Activated CD8-positive, alpha-beta memory T cell treated with anti-CD3 and anti-CD28 coated beads, Interleukin-2, amount 10 ng/mL, durations not matched to agents 7 days and 5 days (primary cell): ENCODE measurements around the gene SLC16A7. TPM values are rescaled to one million over a fixed set of nuclear protein-coding genes. Genes with fewer than 3 reads are reported as not detected.

Experiments
- ATAC-seq: fragments of 150-1000 bp; cut with Tn5 transposase; one replicate; pipeline ENCODE4 v1.10.0; 2021; ENCODE audit warnings: moderate library complexity
- CTCF ChIA-PET: fragments of 350-600 bp; sonication (Branson Sonifier 250); formaldehyde crosslinking; loops from one replicate; lab custom pipeline; 2021; ENCODE audit warnings: antibody characterized with exemption; lab: Charles Lee
- DNase-seq: peaks from one replicate; pipeline ENCODE4 v3.0.0-alpha.2; 2020
- H3K27ac Mint-ChIP-seq: one replicate; pipeline ENCODE4 v1.8.0; 2021; ENCODE audit warnings: mild to moderate bottlenecking, mixed read lengths
- H3K27me3 Mint-ChIP-seq: one replicate; pipeline ENCODE4 v1.8.0; 2021; ENCODE audit warnings: mixed read lengths
- H3K36me3 Mint-ChIP-seq: one replicate; pipeline ENCODE4 v1.8.0; 2021; ENCODE audit warnings: mild to moderate bottlenecking, mixed read lengths
- H3K4me1 Mint-ChIP-seq: one replicate; pipeline ENCODE4 v1.8.0; 2021; ENCODE audit warnings: mixed read lengths
- H3K4me3 Mint-ChIP-seq: one replicate; pipeline ENCODE4 v1.8.0; 2021; ENCODE audit warnings: mild to moderate bottlenecking, moderate library complexity, mixed read lengths
- H3K9me3 Mint-ChIP-seq: one replicate; pipeline ENCODE4 v1.8.0; 2022; ENCODE audit warnings: low read depth, mixed read lengths
- total RNA-seq, 2 experiments: library from RNA; stranded (reverse); gene quantifications; one replicate each; pipeline ENCODE4 v1.2.3, GENCODE V29; 2021

The SLC16A7 gene, protein sequence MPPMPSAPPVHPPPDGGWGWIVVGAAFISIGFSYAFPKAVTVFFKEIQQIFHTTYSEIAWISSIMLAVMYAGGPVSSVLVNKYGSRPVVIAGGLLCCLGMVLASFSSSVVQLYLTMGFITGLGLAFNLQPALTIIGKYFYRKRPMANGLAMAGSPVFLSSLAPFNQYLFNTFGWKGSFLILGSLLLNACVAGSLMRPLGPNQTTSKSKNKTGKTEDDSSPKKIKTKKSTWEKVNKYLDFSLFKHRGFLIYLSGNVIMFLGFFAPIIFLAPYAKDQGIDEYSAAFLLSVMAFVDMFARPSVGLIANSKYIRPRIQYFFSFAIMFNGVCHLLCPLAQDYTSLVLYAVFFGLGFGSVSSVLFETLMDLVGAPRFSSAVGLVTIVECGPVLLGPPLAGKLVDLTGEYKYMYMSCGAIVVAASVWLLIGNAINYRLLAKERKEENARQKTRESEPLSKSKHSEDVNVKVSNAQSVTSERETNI
- 10 to 100 TPM; 14.5 to 18.3 TPM for total RNA-seq

DNA sequence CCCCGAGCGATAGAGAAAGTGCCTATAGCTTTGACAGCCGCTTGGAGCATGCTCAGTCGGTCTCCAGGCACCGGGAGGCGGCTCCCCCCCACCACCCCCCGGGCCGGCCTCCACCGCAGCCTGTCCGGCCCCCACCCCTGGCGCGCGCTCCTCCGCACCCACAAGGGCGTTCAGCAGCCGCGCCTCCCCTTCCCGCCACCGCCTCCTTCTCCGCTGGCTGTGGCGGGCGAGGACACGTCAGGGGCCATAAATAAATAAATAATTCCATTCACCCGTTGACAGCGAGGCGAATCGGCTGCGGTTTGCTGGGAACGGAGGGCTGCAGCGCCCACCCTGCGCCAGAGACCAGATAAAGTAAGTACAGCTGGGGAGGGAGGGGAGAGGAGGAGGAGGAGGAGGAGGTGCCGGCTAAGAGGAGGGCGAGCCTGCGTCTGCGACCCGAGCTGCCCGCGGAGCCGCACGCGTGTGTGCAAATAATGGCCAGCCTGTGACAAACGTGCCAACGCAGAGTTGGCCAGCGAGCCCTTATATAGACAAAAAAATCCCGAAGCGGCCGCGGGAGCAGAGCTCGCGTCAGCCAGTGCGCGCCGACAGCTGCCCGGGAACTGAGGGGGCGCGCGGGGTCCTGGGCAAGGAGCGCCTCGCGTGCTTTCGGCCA lies at the start of gene SLC16A7:
SLC16A7 (plus strand) TSS at position 147 of the 658 bp plus-strand sequence. CDS start 108,773 bp downstream, outside the sequence.
- H3K4me3 Mint-ChIP-seq = peak within 1 kb of the TSS; percentile 87
- H3K27ac Mint-ChIP-seq = peak within 1 kb of the TSS; percentile 96
- H3K4me1 Mint-ChIP-seq = peaks cover 36% of the 10 kb centered on the region
- DNase-seq = peak; percentile 86
- CTCF ChIA-PET = interaction anchor here (1.1 kb wide), 1 partner anchor 15 kb away, joined by 5 read pairs; no protein-coding TSS in a partner anchor
- no peaks in the 10 kb centered on the region for H3K9me3 Mint-ChIP-seq
- ATAC-seq = peak; percentile 56
- H3K27me3 Mint-ChIP-seq = no peaks in the 10 kb centered on the region
- H3K36me3 Mint-ChIP-seq = peaks cover 11% of the 10 kb centered on the region

DNA sequence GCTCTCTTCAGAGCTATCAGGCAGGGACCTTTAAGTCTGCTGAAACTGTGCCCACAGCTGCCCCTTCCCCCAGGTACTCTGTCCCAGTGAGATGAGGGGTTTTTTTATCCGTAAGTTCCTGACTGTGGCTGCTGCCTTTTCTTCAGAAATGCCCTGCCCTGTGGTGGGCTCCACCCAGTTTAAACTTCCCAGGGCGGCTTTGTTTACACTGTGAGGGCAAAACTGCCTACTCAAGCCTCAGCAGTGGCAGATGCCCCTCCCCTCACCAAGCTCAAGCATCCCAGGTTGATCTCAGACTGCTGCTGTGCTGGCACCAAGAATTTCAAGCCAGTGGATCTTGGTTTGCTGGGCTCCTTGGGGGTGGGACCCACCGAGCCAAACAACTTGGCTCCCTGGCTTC lies 46.9 kb upstream of the SLC16A7 start:
- no peak overlapping the region for H3K27ac Mint-ChIP-seq
- no peaks in the 10 kb centered on the region for H3K27me3 Mint-ChIP-seq
- ATAC-seq (no peak), DNase-seq (no peak)
- CTCF ChIA-PET = no interaction called here
- no peaks in the 10 kb centered on the region for H3K36me3 Mint-ChIP-seq
- no peaks in the 10 kb centered on the region for H3K9me3 Mint-ChIP-seq
- no peak overlapping the region for H3K4me3 Mint-ChIP-seq
- H3K4me1 Mint-ChIP-seq = no peaks in the 10 kb centered on the region

DNA sequence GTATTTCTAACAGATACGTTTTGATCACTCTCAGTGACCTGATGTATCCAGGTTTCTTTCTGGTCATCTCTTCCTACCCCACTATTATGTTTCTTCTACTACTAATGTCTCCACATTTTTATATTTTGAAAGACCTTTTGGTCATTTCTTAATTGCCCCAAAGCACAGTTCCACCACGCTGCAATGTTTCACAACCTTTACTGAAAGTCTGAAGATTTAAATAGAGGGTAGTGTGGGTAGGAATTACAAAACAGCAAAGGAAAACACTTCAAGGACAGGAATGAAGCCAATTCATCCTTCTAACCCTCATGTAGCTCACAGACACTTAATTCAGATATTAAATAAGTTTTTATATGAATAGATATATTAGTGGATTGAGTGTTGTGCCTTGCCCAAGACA lies 36.1 kb upstream of the SLC16A7 start:
- H3K27me3 Mint-ChIP-seq = no peaks in the 10 kb centered on the region
- H3K4me3 Mint-ChIP-seq = no peak overlapping the region
- ATAC-seq (no peak), DNase-seq (no peak)
- CTCF ChIA-PET = no interaction called here
- no peaks in the 10 kb centered on the region for H3K9me3 Mint-ChIP-seq
- no peaks in the 10 kb centered on the region for H3K36me3 Mint-ChIP-seq
- H3K27ac Mint-ChIP-seq = no peak overlapping the region
- H3K4me1 Mint-ChIP-seq = no peaks in the 10 kb centered on the region

DNA sequence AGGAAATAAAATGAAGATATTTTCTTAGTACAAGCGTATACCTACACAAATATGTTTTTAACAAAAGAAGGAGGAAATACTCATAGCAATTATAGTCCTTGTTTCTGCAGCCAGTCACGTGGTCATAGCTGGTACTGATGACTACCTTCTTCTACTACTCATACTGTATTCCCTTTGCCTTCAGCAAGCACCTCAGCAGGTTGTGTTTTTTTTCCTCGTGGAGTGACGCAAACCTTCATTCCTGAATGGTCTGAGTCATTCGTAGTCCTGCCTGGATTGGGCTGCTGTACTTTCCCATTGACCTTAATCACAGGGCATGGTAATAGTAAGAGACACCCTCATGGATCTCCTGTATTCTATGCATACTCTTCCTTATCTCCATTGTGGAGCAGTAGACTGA lies 25.7 kb upstream of the SLC16A7 start:
- Mint-ChIP-seq H3K4me1 (no peaks in the 10 kb centered on the region), H3K27ac (no peak overlapping the region), H3K27me3 (peaks cover 3% of the 10 kb centered on the region), H3K9me3 (no peaks in the 10 kb centered on the region), H3K36me3 (no peaks in the 10 kb centered on the region), H3K4me3 (no peak overlapping the region)
- no peak for DNase-seq
- no peak for ATAC-seq
- CTCF ChIA-PET = no interaction called here

DNA sequence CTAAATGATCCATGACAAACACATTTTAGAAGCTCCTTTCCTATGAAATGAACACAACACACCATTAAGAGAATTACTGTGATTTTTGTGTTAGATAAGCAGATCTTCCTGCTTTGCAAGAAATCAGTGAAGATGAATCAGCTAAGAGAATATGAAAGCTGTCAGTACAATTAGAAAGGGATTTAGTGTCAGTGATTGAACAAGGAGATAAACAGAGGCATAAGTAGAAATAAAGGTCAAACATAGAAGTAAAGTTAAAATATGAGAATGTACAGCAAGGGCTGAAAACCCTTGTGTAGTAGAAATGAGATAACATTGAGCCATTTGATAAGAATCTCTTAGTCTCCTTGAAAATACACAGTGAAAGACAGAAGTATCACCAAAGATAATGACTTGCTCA lies 21.4 kb upstream of the SLC16A7 start:
- H3K9me3 Mint-ChIP-seq = peaks cover 3% of the 10 kb centered on the region
- DNase-seq = no peak
- CTCF ChIA-PET = no interaction called here
- no peak overlapping the region for H3K4me3 Mint-ChIP-seq
- H3K27ac Mint-ChIP-seq = no peak overlapping the region
- peaks cover 3% of the 10 kb centered on the region for H3K36me3 Mint-ChIP-seq
- peaks cover 15% of the 10 kb centered on the region for H3K4me1 Mint-ChIP-seq
- H3K27me3 Mint-ChIP-seq = no peaks in the 10 kb centered on the region
- no peak for ATAC-seq

DNA sequence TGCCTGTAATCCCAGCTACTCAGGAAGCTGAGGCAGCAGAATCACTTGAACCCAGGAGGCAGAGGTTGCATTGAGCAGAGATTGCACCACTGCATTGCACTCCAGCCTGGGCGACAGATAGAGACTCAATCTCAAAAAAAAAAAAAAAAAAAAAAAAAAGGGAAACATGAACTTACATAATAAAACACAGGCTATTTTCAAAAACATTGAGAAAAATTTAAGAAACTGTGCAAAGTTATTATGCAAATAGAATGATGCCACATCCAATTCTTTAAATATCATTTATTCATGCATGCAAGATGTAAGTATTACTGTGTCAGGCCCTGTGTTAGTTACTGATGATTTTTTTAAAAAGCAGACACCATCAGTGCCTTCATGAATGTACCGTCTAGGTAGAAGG lies 20.0 kb upstream of the SLC16A7 start:
- H3K36me3 Mint-ChIP-seq = peaks cover 3% of the 10 kb centered on the region
- H3K9me3 Mint-ChIP-seq = peaks cover 3% of the 10 kb centered on the region
- DNase-seq (no peak), ATAC-seq (no peak)
- H3K27me3 Mint-ChIP-seq = no peaks in the 10 kb centered on the region
- CTCF ChIA-PET = no interaction called here
- H3K27ac Mint-ChIP-seq = no peak overlapping the region
- H3K4me3 Mint-ChIP-seq = no peak overlapping the region
- peaks cover 15% of the 10 kb centered on the region for H3K4me1 Mint-ChIP-seq

DNA sequence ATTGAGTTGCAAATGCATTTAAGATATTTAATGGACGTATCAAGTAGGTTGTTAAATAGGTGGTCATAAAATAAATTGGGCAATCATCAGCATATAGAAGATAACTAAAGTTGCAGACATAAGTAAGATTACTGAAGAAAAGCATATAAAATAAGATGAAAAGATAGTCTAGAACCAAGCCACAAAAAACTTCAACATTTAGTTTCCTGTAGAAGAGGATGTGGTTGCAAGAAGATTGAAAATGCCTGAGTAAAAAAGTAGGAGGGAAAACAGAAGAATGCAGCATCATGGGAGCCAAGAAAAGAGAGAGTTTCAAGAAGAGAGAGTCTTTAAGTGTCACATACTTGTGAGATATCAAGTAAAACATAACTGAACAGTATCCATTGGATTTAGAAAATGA lies 17.6 kb upstream of the SLC16A7 start:
- peaks cover 21% of the 10 kb centered on the region for H3K4me1 Mint-ChIP-seq
- CTCF ChIA-PET = no interaction called here
- ATAC-seq (peak; percentile 42), DNase-seq (no peak)
- H3K27ac Mint-ChIP-seq = peak overlapping the region; percentile 12
- H3K9me3 Mint-ChIP-seq = peaks cover 3% of the 10 kb centered on the region
- H3K36me3 Mint-ChIP-seq = peaks cover 3% of the 10 kb centered on the region
- no peaks in the 10 kb centered on the region for H3K27me3 Mint-ChIP-seq
- no peak overlapping the region for H3K4me3 Mint-ChIP-seq

DNA sequence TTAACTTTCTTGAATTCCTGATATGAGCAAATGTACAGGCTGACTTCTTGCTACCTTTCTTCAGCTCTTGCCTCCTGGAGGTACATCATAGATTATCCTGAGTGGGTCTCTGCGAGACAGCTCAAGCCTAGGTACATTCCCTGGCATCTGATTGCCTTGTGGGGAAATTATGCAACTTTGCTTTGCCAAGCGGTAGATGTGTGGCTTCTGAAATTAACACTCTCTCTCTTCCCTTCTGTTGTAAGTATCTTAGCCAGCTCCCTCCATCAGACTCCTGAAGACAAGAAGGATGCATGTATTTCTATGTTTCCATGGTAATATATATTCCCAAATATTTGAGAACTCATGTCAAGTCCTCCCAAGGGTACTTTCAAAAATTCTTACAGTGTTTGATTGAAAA lies 16.2 kb upstream of the SLC16A7 start:
- H3K4me1 Mint-ChIP-seq = peaks cover 28% of the 10 kb centered on the region

DNA sequence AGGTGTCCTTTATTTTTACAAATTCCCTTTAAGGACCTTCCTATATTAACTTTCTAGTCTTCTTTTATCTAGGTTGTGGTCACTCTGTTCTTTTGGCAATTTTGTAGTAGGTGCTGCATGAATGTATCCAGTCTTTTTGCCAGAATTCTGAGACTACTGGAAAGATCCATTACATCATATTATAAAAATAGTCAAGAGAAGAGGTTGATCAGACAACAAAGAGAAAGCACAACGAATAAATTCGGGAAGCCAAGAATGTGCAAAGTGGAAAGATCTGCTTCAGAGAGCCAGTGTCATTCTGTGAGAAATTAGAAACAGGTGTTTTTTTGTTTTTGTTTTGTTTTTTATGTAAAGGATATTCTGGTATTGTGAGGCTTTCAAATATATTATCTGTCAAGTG lies 15.8 kb upstream of the SLC16A7 start:
- DNase-seq = no peak
- CTCF ChIA-PET = no interaction called here
- H3K36me3 Mint-ChIP-seq = peaks cover 3% of the 10 kb centered on the region
- no peaks in the 10 kb centered on the region for H3K27me3 Mint-ChIP-seq
- H3K4me1 Mint-ChIP-seq = peaks cover 28% of the 10 kb centered on the region
- no peak overlapping the region for H3K27ac Mint-ChIP-seq
- peaks cover 3% of the 10 kb centered on the region for H3K9me3 Mint-ChIP-seq
- no peak for ATAC-seq
- no peak overlapping the region for H3K4me3 Mint-ChIP-seq

More for the DNA sequence above, 16.2 kb upstream of the SLC16A7 start:
- H3K36me3 Mint-ChIP-seq = peaks cover 3% of the 10 kb centered on the region
- no peak overlapping the region for H3K4me3 Mint-ChIP-seq
- ATAC-seq (no peak), DNase-seq (no peak)
- H3K27me3 Mint-ChIP-seq = no peaks in the 10 kb centered on the region
- H3K27ac Mint-ChIP-seq = no peak overlapping the region
- CTCF ChIA-PET = no interaction called here
- H3K9me3 Mint-ChIP-seq = peaks cover 3% of the 10 kb centered on the region

DNA sequence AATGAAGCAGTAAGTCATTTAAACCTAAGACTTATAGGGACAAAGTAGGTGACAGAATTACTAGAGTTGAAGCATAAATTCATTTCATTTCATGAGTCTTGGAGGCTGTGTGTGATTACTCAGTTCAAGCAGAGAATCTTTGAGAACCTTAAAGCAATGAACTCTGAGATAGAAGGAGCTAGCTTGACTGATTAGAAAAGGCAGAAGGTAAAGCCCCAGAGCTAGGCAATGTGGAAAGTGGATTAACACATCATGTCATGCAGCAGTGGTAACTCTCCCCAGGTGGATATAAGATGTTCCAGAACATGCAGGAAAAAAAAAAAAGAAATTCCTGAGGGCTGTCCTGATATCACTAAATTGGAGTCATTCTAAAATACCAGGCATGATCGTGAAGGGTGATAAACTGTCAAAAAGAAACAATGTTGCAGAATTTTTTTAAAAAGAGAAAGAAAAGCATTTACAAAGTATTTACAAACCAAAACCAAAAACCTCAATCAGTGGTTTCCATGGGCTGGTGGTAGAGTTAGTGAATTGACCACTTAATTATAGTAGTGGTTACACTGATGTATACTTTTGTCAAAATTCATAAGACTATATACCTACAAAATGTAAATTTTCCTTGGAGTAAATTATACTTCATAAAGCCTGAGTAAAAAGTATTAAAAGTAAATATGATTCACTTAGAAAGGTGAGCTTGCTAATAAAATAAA lies 12.7 kb upstream of the SLC16A7 start:
- Mint-ChIP-seq H3K36me3 (peaks cover 3% of the 10 kb centered on the region), H3K4me1 (peaks cover 20% of the 10 kb centered on the region), H3K27ac (no peak overlapping the region), H3K9me3 (peaks cover 3% of the 10 kb centered on the region), H3K27me3 (no peaks in the 10 kb centered on the region), H3K4me3 (no peak overlapping the region)
- DNase-seq (no peak), ATAC-seq (peak; percentile 23)
- CTCF ChIA-PET = no interaction called here

DNA sequence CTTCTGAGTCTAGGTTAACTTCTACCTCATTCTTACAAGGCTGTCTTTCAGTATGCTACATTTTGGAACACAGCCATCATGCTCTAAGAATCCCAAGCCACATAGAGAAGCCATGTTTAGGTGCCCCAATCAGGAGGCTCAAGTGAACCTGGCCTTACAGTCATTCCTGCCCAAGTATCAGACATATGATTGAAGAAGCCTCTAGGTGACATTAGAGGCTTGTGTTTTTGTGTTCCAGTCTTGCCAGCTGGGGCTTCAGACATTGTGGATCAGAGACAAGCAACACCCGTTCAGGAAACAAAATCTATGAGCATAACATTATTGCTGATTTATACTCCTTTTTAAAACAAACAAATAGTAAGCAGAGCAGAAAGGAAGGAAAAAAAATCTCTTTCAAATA lies 8.1 kb upstream of the SLC16A7 start:
- Mint-ChIP-seq H3K4me3 (no peak overlapping the region), H3K4me1 (peaks cover 10% of the 10 kb centered on the region), H3K9me3 (no peaks in the 10 kb centered on the region), H3K36me3 (no peaks in the 10 kb centered on the region), H3K27ac (no peak overlapping the region), H3K27me3 (no peaks in the 10 kb centered on the region)
- DNase-seq (no peak), ATAC-seq (no peak)
- CTCF ChIA-PET = no interaction called here

DNA sequence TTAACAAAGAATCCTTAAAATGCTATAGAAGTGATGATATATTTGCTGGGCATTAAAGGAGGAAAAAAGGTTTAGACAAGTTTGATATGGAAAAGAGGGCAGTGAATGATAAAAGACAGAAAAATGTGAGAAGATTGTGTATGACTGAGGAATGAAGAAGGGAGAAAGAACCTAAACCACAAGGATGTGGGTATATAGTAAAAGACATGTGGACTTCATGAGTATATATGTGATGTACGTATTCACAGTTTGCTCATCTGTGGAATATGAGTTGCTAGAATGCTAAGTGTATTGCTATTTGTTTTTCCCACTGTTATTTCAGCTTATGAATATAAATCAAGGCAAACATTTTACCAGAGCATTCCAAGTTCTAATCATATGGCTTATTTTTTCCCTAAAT lies 2.1 kb upstream of the SLC16A7 start:
- no peak for ATAC-seq
- Mint-ChIP-seq H3K4me3 (no peak overlapping the region), H3K4me1 (peaks cover 31% of the 10 kb centered on the region), H3K9me3 (no peaks in the 10 kb centered on the region), H3K36me3 (peaks cover 2% of the 10 kb centered on the region), H3K27me3 (no peaks in the 10 kb centered on the region), H3K27ac (no peak overlapping the region)
- DNase-seq = no peak
- CTCF ChIA-PET = no interaction called here

DNA sequence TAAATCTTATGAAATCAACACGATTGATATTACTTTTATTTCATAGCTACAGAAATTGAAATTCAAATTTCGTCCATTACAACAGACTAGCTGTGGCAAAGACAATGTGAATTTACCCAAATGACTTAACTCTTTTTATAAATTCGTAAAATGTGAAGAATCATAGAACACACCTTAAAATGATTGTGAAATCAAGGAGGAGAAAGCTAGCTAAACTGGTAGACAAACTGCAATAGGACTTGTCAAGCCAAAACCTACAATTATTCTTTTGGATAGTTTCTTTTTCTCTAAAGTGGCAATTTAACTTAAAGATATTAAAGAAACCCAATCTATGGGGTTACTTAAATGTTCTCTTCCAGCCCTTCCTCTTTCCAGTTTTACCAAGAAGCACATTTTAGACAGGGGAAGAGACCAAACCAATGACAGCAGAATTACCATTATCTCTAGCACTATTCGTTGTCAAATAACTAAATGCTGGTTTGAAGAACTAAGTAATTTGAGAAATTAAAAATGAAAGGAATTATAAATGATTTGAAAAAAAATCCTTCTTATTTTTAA lies 807 bp upstream of the SLC16A7 start:
- Mint-ChIP-seq H3K9me3 (no peaks in the 10 kb centered on the region), H3K27ac (peak overlapping the region; percentile 96), H3K27me3 (no peaks in the 10 kb centered on the region), H3K4me1 (peaks cover 36% of the 10 kb centered on the region), H3K4me3 (peak overlapping the region; percentile 87), H3K36me3 (peaks cover 4% of the 10 kb centered on the region)
- CTCF ChIA-PET = no interaction called here
- ATAC-seq = no peak
- no peak for DNase-seq
